Mucosa of stomach (tissue), 1 donor: ENCODE data around the gene PXDC1.
"Not testable (repeated sequence)": the region's sequence is repeated elsewhere in the genome, so short reads cannot be mapped to it uniquely, and the experiment has no call there.

ENCODE experiments used
- H3K27me3 ChIP-seq: one replicate; pipeline ENCODE4 v1.7.0; 2013; ENCODE audit warnings: mild to moderate bottlenecking, low read length; ENCODE audit not compliant: control insufficient read depth, insufficient read depth
- H3K36me3 ChIP-seq: one replicate; pipeline ENCODE4 v1.7.0; 2013; ENCODE audit warnings: low read length; ENCODE audit not compliant: control insufficient read depth, insufficient read depth
- H3K4me1 ChIP-seq: one replicate; pipeline ENCODE4 v1.7.0; 2013; ENCODE audit warnings: mild to moderate bottlenecking, low read length; ENCODE audit not compliant: control insufficient read depth, insufficient read depth
- H3K4me3 ChIP-seq: one replicate; pipeline ENCODE4 v1.7.0; 2013; ENCODE audit warnings: low read length
- H3K9ac ChIP-seq: one replicate; pipeline ENCODE4 v1.7.0; 2013; ENCODE audit warnings: mild to moderate bottlenecking, low read length, moderate library complexity
- H3K9me3 ChIP-seq: one replicate; pipeline ENCODE4 v1.7.0; 2013; ENCODE audit warnings: mild to moderate bottlenecking, low read length, moderate library complexity; ENCODE audit not compliant: control insufficient read depth
- donor health status: Pancreatic carcinoma.

Gene PXDC1

GRCh38 chr6:3677351-3677750, 74.2 kb downstream of the PXDC1 start:
- not testable (repeated sequence) for H3K27me3 ChIP-seq, H3K4me1 ChIP-seq, H3K4me3 ChIP-seq, H3K36me3 ChIP-seq, H3K9me3 ChIP-seq, H3K9ac ChIP-seq
